Activated T-helper 2 cell treated with anti-CD3 and anti-CD28 coated beads, Interferon-gamma antibody, Interleukin-2, Interleukin-4, amounts not matched to agents 10 μg/mL and 5 μg/mL and 100 μg/mL, durations not matched to agents 14 hours and 24 hours and 36 hours (primary cell): Measurements from ENCODE around the gene PDZRN3. TPM values are rescaled to one million over a fixed set of nuclear protein-coding genes. Genes with fewer than 3 reads are reported as not detected.

Source experiments
- DNase-seq: peaks from one replicate; pipeline ENCODE4 v3.0.0; 2021; ENCODE audit warnings: low spot score
- H3K27ac Mint-ChIP-seq: one replicate; pipeline ENCODE4 v1.8.0; 2021; ENCODE audit warnings: mixed read lengths
- H3K27me3 Mint-ChIP-seq: one replicate; pipeline ENCODE4 v1.8.0; 2021; ENCODE audit warnings: low read depth, mixed read lengths
- H3K36me3 Mint-ChIP-seq: one replicate; pipeline ENCODE4 v1.8.0; 2021; ENCODE audit warnings: low read depth, mixed read lengths
- H3K4me1 Mint-ChIP-seq: one replicate; pipeline ENCODE4 v1.8.0; 2021; ENCODE audit warnings: low read depth, mixed read lengths
- H3K4me3 Mint-ChIP-seq: one replicate; pipeline ENCODE4 v1.8.0; 2021; ENCODE audit warnings: low read depth, mild to moderate bottlenecking, moderate library complexity, mixed read lengths
- H3K9me3 Mint-ChIP-seq: one replicate; pipeline ENCODE4 v1.8.0; 2021; ENCODE audit warnings: mixed read lengths
- intact Hi-C: fragments of 100-400 bp; cut with micrococcal nuclease; formaldehyde crosslinking; loops from one replicate; pipeline ENCODE4 v1.15.1; 2023
- total RNA-seq: library from RNA; stranded (reverse); gene quantifications from 2 replicates; pipeline ENCODE4 v1.2.3, GENCODE V29; 2022

PDZRN3 gene
- total RNA-seq, 1 donor from 2014 or later: not detected

DNA sequence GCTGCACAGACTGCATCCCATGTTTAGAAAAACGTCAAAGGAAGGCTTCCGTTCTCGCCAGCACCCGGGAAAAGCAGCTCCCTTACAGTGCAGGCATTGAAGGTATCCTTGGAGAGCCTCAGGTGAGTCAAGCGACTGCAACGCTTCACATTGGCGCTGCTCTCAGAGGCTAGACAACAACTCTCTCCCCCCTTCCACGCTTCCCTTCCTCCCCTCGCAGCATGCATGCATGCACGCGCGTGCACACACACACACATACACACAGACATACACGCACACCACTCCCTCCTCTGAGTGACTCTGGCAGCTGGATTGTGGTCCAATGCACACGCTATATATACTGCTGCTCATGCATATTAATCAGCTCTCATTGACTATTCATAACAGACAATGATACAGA lies 191.1 kb downstream of the PDZRN3 start:
- H3K9me3 Mint-ChIP-seq: no peaks in the 10 kb centered on the region

GRCh38 chr3:73433079-73433478 lies 191.7 kb downstream of the PDZRN3 start:
- H3K36me3 Mint-ChIP-seq: no peaks in the 10 kb centered on the region

More for the DNA sequence above, 191.1 kb downstream of the PDZRN3 start:
- Mint-ChIP-seq H3K27me3 (peaks cover 3% of the 10 kb centered on the region), H3K36me3 (no peaks in the 10 kb centered on the region), H3K4me3 (no peak overlapping the region), H3K4me1 (no peaks in the 10 kb centered on the region), H3K27ac (no peak overlapping the region)
- intact Hi-C loops: loop anchor here (2.0 kb wide), 1 partner anchor 333 kb away; no protein-coding TSS in a partner anchor
- DNase-seq: no peak

GRCh38 chr3:73432706-73433032 lies 192.1 kb downstream of the PDZRN3 start:
- Mint-ChIP-seq H3K4me3 (no peak overlapping the region), H3K27me3 (peaks cover 3% of the 10 kb centered on the region), H3K4me1 (no peaks in the 10 kb centered on the region), H3K27ac (no peak overlapping the region), H3K9me3 (no peaks in the 10 kb centered on the region), H3K36me3 (no peaks in the 10 kb centered on the region)
- DNase-seq: no peak
- intact Hi-C loops: loop anchor here (2.0 kb wide), 1 partner anchor 332 kb away; no protein-coding TSS in a partner anchor

More at GRCh38 chr3:73433079-73433478, 191.7 kb downstream of the PDZRN3 start:
- intact Hi-C loops: loop anchor here (2.0 kb wide), 1 partner anchor 332 kb away; no protein-coding TSS in a partner anchor
- Mint-ChIP-seq H3K9me3 (no peaks in the 10 kb centered on the region), H3K27me3 (peaks cover 3% of the 10 kb centered on the region), H3K27ac (no peak overlapping the region), H3K4me3 (no peak overlapping the region), H3K4me1 (no peaks in the 10 kb centered on the region)
- DNase-seq: no peak

DNA sequence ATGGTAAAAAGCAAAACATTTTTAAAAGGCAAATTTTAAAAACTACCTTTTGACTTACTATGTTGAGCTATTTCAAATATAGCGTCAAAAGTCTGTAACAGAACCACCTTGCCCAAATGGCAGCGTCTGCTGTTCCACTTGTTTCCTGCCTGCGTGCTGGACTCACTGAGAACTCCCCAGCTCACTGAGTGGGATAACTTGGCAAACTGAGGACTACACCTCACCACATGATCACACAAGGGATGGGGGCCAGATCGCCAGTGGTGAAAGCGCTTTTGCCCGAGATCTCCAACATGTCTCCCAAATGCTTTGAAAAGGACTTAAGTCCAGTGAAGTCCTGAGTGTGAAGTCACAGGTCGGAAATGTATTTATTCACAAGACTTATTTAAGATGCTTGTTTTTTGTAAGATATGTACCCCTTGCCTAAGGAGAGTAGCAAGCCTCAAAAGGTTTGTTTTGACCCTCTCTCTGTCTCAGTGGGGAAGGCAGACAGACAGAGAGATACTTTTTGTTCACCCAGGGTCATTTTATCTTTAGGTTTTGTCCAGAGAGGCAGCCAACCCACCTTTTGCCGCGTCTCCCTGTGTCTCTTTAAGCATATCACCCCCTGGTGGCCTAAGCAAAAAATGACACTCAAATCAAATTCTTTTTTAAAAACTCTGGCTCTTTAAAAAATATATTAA lies 192.6 kb downstream of the PDZRN3 start:
- Mint-ChIP-seq H3K27me3 (peaks cover 3% of the 10 kb centered on the region), H3K9me3 (no peaks in the 10 kb centered on the region), H3K4me1 (no peaks in the 10 kb centered on the region), H3K27ac (no peak overlapping the region), H3K36me3 (no peaks in the 10 kb centered on the region), H3K4me3 (no peak overlapping the region)
- intact Hi-C loops: loop anchor here (2.0 kb wide), 1 partner anchor 331 kb away; no protein-coding TSS in a partner anchor
- no peak for DNase-seq

DNA sequence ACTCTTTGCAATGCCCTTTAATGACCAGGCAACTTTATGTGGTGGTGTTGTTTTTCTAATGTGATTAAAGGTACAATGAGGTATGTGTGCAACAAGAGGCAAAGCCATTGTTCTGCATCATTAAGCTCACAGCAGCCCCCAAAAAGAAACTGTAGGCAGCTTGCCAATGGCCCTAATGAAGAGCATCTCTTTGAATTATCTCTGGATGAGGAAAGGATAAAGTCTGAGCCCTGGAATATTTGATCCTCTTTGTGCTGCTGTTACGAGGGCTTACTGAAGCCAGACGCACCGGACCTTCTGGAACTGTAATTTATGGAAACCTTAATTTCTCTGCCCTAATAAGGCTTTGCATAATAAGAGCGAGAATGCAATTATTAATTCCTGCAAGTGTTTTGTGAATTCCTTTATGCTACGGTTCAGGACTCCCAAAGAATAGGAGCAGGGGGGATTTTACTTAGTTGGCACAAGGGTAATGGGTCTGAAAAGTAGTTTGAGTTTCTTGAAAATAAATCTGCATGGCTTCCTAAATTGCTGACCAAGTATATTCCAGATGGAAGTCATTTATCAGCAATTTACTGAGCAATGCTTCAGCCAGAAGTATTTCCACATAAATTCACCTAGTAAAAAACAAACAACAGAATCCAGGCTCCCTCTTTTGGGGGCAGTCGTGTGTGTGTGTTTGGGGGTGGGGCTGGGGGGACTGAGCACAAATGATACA lies 193.4 kb downstream of the PDZRN3 start:
- Mint-ChIP-seq H3K4me1 (no peaks in the 10 kb centered on the region), H3K27me3 (peaks cover 3% of the 10 kb centered on the region), H3K27ac (no peak overlapping the region), H3K36me3 (no peaks in the 10 kb centered on the region), H3K9me3 (no peaks in the 10 kb centered on the region), H3K4me3 (no peak overlapping the region)
- DNase-seq: no peak
- intact Hi-C loops: no loop called here

DNA sequence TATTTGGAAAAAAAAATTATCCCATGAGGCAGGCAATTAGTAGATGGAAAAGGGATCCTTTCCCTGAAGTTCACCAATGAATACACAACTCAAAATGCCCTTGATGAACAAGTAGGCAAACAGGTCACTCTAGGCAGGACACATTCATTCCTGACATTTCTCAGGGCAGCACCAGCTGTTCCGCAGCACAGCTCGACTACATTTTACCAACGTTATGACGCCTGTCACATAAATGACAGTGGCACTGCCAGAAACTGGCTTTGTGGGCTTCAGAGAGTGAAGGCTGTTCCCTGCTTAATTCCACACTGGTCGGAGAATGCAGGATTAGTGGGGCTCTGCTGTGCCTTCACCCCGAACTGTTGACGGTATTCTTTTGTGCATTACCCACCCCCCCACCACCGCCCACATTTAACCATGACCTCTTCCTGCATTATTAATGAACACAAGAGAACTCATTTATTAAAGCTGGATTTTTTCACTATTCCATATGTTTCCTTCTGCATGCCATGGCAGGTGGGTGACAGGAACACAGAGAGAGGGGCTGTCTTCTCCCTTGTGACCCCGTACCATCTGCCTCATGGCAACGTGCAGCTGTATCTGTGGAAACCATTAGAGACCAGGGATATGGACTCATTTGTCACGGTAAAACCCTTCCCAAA lies 197.6 kb downstream of the PDZRN3 start:
- no peaks in the 10 kb centered on the region for H3K36me3 Mint-ChIP-seq
- no peak overlapping the region for H3K27ac Mint-ChIP-seq
- H3K4me3 Mint-ChIP-seq: no peak overlapping the region
- H3K9me3 Mint-ChIP-seq: no peaks in the 10 kb centered on the region
- H3K27me3 Mint-ChIP-seq: no peaks in the 10 kb centered on the region
- H3K4me1 Mint-ChIP-seq: no peaks in the 10 kb centered on the region
- intact Hi-C loops: no loop called here
- DNase-seq: no peak

GRCh38 chr3:73426606-73427005 lies 198.1 kb downstream of the PDZRN3 start:
- intact Hi-C loops: no loop called here
- Mint-ChIP-seq H3K27me3 (no peaks in the 10 kb centered on the region), H3K27ac (no peak overlapping the region), H3K4me1 (no peaks in the 10 kb centered on the region), H3K9me3 (no peaks in the 10 kb centered on the region), H3K4me3 (no peak overlapping the region), H3K36me3 (no peaks in the 10 kb centered on the region)
- no peak for DNase-seq

GRCh38 chr3:73423116-73423515 lies 201.6 kb downstream of the PDZRN3 start:
- Mint-ChIP-seq H3K4me3 (no peak overlapping the region), H3K27ac (no peak overlapping the region), H3K27me3 (no peaks in the 10 kb centered on the region), H3K36me3 (no peaks in the 10 kb centered on the region), H3K4me1 (no peaks in the 10 kb centered on the region), H3K9me3 (no peaks in the 10 kb centered on the region)
- DNase-seq: no peak
- intact Hi-C loops: no loop called here

DNA sequence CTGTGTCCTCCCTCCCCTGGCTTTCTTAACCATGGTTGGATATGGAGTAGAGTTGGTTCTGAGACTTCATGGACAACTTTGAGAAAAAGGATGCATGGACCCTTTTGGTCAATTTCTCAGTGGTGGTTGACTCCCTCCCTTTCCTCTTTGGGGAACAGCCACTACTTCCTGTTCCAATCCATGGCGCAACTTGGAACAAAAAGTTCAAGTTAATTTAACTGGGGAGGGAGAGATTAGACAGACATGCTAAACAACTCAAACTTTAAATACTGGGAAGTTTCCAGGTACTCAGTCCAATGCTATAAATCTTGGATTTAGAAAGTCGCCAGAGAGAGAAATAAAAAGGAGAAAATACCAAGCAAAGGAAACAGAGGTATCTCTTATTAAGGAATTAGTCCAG lies 202.2 kb downstream of the PDZRN3 start:
- Mint-ChIP-seq H3K9me3 (no peaks in the 10 kb centered on the region), H3K4me1 (no peaks in the 10 kb centered on the region), H3K36me3 (no peaks in the 10 kb centered on the region), H3K27me3 (no peaks in the 10 kb centered on the region), H3K4me3 (no peak overlapping the region), H3K27ac (no peak overlapping the region)
- intact Hi-C loops: no loop called here
- no peak for DNase-seq

DNA sequence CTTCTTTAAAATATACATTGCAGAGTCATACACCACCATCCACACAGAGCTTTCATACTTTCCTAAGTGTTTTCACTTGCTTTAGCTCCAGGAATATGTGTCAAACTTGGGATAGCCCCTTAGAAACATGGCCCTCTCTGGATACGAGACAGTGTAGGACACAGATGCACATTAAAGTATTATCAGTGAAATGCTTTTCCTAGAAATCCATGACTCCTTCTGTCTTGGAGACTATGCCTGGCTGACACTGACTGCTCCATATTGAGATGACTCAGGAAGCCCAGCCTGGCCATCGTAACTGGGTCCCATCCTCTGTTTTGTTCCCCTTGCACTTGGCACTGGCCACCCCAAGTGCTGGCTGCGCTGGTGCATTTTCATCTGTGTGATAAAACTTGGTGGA lies 204.8 kb downstream of the PDZRN3 start:
- DNase-seq: no peak
- intact Hi-C loops: no loop called here
- no peak overlapping the region for H3K4me3 Mint-ChIP-seq
- no peaks in the 10 kb centered on the region for H3K36me3 Mint-ChIP-seq
- H3K4me1 Mint-ChIP-seq: no peaks in the 10 kb centered on the region
- no peaks in the 10 kb centered on the region for H3K27me3 Mint-ChIP-seq
- H3K9me3 Mint-ChIP-seq: no peaks in the 10 kb centered on the region
- no peak overlapping the region for H3K27ac Mint-ChIP-seq

DNA sequence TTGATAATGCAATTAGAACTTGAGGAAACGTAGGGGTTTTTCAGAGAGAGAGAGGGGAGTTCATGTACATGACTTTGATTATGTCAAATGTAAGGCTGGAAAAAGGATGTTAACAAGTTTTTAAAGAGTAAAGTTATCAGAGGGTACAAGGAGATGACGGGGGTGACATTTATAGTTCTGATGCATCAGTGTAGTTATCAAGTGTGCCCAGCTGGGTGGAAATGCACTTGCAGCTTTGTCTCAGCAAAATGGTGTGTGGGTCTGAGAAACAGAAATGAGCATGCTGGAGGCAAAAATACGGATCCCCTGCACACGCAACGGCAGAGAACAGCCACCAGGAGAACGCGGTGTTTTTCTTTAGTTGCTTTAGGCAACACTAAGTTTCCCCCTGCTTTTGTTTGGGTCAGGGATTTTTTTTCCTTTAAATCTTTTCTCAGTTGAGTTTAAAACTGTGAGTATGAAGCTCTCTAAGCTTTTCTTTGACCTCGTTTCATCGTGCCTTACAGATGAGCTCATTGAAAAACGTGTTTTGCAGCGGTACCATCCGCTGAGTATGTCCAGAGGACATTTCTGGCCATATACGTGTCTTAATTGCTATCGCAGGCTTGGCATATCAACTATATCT lies 205.4 kb downstream of the PDZRN3 start:
- no peaks in the 10 kb centered on the region for H3K9me3 Mint-ChIP-seq
- no peaks in the 10 kb centered on the region for H3K36me3 Mint-ChIP-seq
- no peak overlapping the region for H3K4me3 Mint-ChIP-seq
- intact Hi-C loops: no loop called here
- no peak overlapping the region for H3K27ac Mint-ChIP-seq
- no peaks in the 10 kb centered on the region for H3K27me3 Mint-ChIP-seq
- DNase-seq: no peak
- no peaks in the 10 kb centered on the region for H3K4me1 Mint-ChIP-seq

- no peak for DNase-seq
- H3K36me3 Mint-ChIP-seq: no peaks in the 10 kb centered on the region
- H3K9me3 Mint-ChIP-seq: no peaks in the 10 kb centered on the region
- H3K27me3 Mint-ChIP-seq: no peaks in the 10 kb centered on the region
- no peak overlapping the region for H3K4me3 Mint-ChIP-seq
- intact Hi-C loops: no loop called here
- H3K27ac Mint-ChIP-seq: no peak overlapping the region
- H3K4me1 Mint-ChIP-seq: no peaks in the 10 kb centered on the region
These were observed 206.1 kb downstream of the PDZRN3 start for GRCh38 chr3:73418681-73419080.

- DNase-seq: no peak
- no peak overlapping the region for H3K27ac Mint-ChIP-seq
- H3K27me3 Mint-ChIP-seq: no peaks in the 10 kb centered on the region
- intact Hi-C loops: no loop called here
- H3K4me1 Mint-ChIP-seq: no peaks in the 10 kb centered on the region
- H3K36me3 Mint-ChIP-seq: no peaks in the 10 kb centered on the region
- H3K4me3 Mint-ChIP-seq: no peak overlapping the region
- H3K9me3 Mint-ChIP-seq: no peaks in the 10 kb centered on the region
These were observed 209.6 kb downstream of the PDZRN3 start for GRCh38 chr3:73415118-73415517.
